Kasumi-1 (cell line): ENCODE results near the gene GALNT9.
"Not testable (repeated sequence)": the region's sequence is repeated elsewhere in the genome, so short reads cannot be mapped to it uniquely, and the experiment has no call there.

Source experiments
- DNase-seq, 2 experiments: peaks; one replicate each; lab custom pipeline; 2025; lab: John Stamatoyannopoulos, UW

The GALNT9 gene

GRCh38 chr12:132329036-132329719, at the start of gene GALNT9:
Gene GALNT9, minus strand, starts transcription at chr12:132329589. Its CDS starts 386 bp downstream, at chr12:132329203.
- no peak for DNase-seq

DNA sequence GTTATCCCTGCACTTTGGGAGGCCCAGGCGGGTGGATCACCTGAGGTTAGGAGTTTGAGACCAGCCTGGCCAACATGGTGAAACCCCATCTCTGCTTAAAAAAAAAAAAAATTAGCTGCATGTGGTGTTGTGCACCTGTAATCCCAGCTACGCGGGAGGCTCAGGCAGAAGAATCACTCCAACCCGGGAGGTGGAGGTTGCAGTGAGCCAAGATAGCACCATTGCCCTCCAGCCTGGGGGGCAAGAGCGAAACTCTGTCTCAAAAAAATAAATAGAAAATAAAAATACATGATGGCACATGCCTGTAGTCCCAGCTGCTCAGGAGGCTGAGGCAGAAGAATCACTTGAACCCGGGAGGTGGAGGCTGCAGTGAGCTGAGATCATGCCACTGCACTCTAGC, 49.7 kb upstream of the GALNT9 start:
- DNase-seq: not testable (repeated sequence)

DNA sequence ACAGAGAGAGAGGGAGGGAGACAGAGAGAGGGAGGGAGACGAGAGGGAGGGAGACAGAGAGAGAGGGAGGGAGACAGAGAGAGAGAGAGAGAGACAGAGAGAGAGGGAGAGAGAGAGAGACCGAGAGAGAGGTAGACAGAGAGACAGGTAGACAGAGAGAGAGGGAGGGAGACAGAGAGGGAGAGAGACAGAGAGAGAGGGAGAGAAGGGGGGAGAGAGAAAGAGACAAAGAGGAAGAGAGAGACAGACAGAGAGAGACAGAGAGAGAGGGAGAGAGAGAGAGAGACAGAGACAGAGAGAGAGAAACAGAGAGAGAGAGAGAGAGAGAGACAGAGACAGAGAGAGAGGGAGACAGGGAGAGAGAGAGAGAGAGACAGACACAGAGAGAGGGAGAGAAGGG, 47.8 kb upstream of the GALNT9 start:
- DNase-seq: no peak

DNA sequence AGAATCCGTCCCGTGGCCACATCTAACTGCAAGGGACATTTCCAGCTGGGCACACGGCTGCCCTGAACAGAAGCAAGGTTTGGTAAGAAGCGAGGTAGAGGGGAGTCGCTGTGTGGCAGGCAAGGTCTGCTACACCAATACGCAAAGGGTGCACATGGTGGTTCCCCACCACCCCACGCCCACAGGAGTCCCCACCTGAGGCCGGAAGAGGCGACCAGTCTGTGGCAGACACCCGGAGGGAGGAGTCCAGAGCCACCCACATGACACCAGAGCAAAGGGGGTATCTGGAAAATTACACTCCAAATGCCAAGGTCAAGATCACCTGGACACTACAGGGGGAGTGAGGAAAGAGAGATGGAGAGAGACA, 47.1 kb upstream of the GALNT9 start:
- DNase-seq: no peak

DNA sequence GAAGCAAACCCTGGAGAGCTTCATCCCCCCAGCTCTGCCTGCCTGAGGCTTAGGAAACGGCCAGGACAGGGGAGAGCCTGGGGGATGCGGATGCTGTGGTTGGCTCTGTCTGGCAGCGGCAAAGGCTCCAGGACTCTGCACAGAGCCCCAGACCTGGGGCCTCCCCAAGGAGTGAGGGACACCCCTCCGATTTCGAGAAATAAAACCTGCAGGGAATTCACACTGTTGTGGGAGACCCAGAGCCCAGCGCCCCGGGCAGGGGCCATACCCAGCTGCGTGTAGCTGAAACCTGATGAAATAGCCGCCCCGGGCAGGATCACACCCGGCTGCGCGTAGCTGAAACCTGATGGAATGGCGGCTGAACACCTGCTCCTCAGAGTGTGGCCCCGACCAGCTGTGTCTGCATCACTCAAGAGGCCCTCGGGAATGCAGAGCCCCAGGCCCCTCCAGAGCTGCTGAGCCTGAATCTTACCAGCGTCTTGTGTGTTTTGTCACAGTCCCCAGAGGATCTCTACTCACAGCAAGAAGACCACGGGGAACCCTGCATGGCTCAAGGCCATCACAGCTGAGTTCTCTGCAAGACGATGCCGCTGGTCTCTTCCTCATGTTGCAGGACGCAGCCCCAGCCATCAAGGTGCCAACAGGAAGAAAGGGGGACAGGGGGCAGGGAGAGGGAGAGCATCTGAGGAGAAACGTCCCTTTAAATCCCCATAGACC, 46.5 kb upstream of the GALNT9 start:
- no peak for DNase-seq

- no peak for DNase-seq
These were observed 45.4 kb upstream of the GALNT9 start for GRCh38 chr12:132374612-132375445.

GRCh38 chr12:132373901-132374611, 44.7 kb upstream of the GALNT9 start:
- peak; percentile 11 to 21 for DNase-seq

DNA sequence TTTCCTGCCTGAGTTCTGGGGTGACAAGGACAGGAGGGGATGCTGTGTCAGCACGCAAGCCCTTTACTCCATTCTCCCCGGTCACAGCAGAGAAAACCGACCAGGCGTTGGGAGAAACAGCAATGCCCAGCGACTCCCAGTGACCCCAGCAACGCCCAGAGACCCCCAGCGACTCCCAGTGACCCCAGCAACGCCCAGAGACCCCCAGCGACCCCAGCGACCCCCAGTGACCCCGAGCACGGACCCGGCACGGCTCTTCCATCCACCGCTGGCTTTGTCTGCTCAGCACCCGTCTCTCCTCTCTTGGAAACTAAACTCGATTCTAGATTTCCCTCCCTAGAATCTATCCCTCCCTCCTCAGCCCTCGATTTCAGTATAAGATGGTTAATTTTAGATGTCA, 38.5 kb upstream of the GALNT9 start:
- no peak for DNase-seq

DNA sequence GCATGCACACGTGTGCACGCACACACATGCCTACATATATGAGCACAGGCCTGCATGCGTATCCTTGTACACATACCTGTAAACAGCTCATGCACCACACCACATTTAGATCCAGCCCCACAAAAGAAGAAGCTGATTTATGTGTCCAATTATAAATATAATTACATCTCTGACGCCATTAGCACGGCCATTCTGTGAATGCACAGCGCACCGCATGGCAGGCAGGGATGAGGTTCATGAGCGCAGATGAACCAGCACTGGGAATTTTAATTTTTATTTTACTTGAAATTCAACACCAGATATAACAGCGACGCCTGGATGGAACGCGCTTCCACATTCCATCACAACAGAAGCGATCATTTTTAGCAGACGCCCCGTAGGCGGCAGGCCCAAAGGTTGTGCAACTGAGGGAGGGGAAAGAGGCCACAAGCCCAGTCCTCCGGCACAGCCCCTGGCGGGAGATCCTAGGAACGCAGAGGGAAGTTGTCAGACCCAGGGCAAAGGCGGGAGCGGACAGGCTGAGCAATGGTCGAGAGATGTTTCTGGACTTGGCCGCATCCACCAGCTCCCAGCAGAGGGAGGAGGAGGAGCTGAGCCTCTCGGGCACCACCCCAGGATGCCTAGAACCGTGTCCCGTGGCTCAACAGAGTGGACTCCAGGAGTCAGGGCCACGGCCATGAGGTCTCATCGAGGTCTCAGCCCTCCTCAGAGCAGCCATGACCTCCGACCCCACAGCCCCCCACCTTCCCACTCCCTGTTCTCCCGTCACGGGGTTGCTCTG, 37.9 kb upstream of the GALNT9 start:
- DNase-seq: no peak

GRCh38 chr12:132366341-132366861, 37.0 kb upstream of the GALNT9 start:
- no peak for DNase-seq

DNA sequence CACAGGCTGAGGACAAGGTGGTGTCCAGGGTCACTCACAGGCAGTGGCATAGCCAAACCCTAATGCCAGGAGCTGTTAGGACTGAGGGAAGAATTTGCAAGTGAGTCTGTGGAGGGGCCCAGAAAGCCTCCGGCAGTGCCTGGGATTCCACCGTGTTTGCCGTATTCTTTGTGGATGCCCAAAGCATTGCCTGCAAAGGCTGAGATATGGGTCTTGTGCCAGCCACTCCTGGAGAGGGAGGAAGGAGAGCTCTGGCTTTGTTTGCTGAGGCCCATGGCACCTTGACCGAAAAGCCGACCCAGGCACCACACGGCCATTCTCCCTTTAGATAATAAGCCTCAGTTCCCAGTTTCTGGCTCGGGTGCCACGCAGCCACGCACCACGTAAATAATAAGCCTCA, 35.8 kb upstream of the GALNT9 start:
- DNase-seq: no peak

DNA sequence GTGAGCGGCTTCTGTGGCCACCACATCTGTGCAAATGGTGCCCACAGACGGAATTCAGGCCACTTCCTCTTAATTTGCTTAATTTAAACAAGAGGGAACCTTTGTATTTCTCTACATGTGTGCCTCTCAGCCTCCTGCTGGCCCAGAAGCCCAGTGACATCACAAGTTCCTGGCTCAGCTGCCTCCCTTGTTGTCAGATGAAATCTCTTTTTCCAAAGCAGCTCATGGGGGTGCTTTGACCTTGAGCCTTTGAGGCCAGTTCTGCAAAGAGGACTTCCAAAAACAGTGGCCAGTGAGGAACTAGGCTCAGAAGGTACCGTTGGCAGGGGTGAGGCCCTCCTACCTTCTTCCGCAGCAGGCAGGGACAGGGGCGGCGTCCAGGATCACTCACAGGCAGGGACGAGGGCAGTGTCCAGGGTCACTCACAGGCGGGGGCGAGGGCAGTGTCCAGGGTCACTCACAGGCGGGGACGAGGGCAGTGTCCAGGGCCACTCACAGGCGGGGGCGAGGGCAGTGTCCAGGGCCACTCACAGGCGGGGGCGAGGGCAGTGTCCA, 35.0 kb upstream of the GALNT9 start:
- DNase-seq: peak; percentile 21 to 32

GRCh38 chr12:132363661-132364347, 34.4 kb upstream of the GALNT9 start:
- DNase-seq: no peak

- no peak for DNase-seq
These were observed 33.7 kb upstream of the GALNT9 start for GRCh38 chr12:132362996-132363660.

GRCh38 chr12:132360906-132361777, 31.8 kb upstream of the GALNT9 start:
- no peak for DNase-seq

GRCh38 chr12:132360410-132360809, 31.0 kb upstream of the GALNT9 start:
- DNase-seq: no peak

GRCh38 chr12:132359971-132360370, 30.6 kb upstream of the GALNT9 start:
- no peak for DNase-seq

GRCh38 chr12:132359551-132359950, 30.2 kb upstream of the GALNT9 start:
- DNase-seq: no peak
